Left renal pelvis (tissue), 4 donors: Measurements from ENCODE around the gene PPP6C. TPM values are rescaled to one million over a fixed set of nuclear protein-coding genes. Genes with fewer than 3 reads are reported as not detected.
"Not testable (repeated sequence)": the region's sequence is repeated elsewhere in the genome, so short reads cannot be mapped to it uniquely, and the experiment has no call there.

ENCODE experiments used
- DNase-seq, 4 donors: peaks; one replicate each; pipeline ENCODE4 v3.0.0-alpha.2; 2013; ENCODE audit warnings: low read depth in 4 of 4, low spot score in 3 of 4
- polyA plus RNA-seq, 4 donors: library from polyadenylated mRNA; unstranded; fragments of 120-200 nt; gene quantifications; one replicate each; pipeline ENCODE4 v1.2.1, GENCODE V29; 2013; ENCODE audit not compliant: insufficient read length in 4 of 4

Gene PPP6C
- polyA plus RNA-seq, 4 donors: 45.3 to 66.4 (median 54.4) TPM

GRCh38 chr9:125183561-125183960 lies 6.0 kb downstream of the PPP6C start:
- DNase-seq: no peak

- DNase-seq: no peak
Observed at GRCh38 chr9:125183054-125183453, 6.5 kb downstream of the PPP6C start.

GRCh38 chr9:125181756-125182155 lies 7.8 kb downstream of the PPP6C start:
- DNase-seq: not testable (repeated sequence)

GRCh38 chr9:125180876-125181275 lies 8.7 kb downstream of the PPP6C start:
- DNase-seq: no peak

- not testable (repeated sequence) for DNase-seq
Observed at GRCh38 chr9:125179776-125180175, 9.8 kb downstream of the PPP6C start.

- no peak for DNase-seq
Observed at GRCh38 chr9:125177888-125178287, 11.7 kb downstream of the PPP6C start.

GRCh38 chr9:125176636-125177035 lies 13.0 kb downstream of the PPP6C start:
- no peak for DNase-seq

GRCh38 chr9:125172031-125172755 lies 17.4 kb downstream of the PPP6C start:
- no peak for DNase-seq

GRCh38 chr9:125169895-125170294 lies 19.7 kb downstream of the PPP6C start:
- DNase-seq: no peak

- DNase-seq: no peak
Observed at GRCh38 chr9:125166762-125167161, 22.8 kb downstream of the PPP6C start.

- DNase-seq: not testable (repeated sequence)
Observed at GRCh38 chr9:125162891-125163290, 26.7 kb downstream of the PPP6C start.

- DNase-seq: no peak
Observed at GRCh38 chr9:125161284-125161918, 28.2 kb downstream of the PPP6C start.

GRCh38 chr9:125160750-125161149 lies 28.9 kb downstream of the PPP6C start:
- no peak for DNase-seq

- DNase-seq: no peak
Observed at GRCh38 chr9:125156551-125156950, 33.1 kb downstream of the PPP6C start.

GRCh38 chr9:125153712-125154367 lies 35.8 kb downstream of the PPP6C start:
- no peak for DNase-seq

GRCh38 chr9:125151730-125152129 lies 37.9 kb downstream of the PPP6C start:
- DNase-seq: no peak

- no peak for DNase-seq
Observed at GRCh38 chr9:125150349-125151245, 39.0 kb downstream of the PPP6C start.

GRCh38 chr9:125147401-125147951 lies 42.1 kb downstream of the PPP6C start:
- DNase-seq: no peak

GRCh38 chr9:125146247-125146646 lies 43.4 kb downstream of the PPP6C start:
- no peak for DNase-seq

GRCh38 chr9:125145425-125145824 lies 44.2 kb downstream of the PPP6C start:
- DNase-seq: no peak
